NK-92 (cell line): Measurements from ENCODE around the gene ASH1L.
"Not testable (repeated sequence)": the region's sequence is repeated elsewhere in the genome, so short reads cannot be mapped to it uniquely, and the experiment has no call there.

Experiments used
- DNase-seq: peaks from one replicate; lab custom pipeline; 2025; ENCODE audit not compliant: unreplicated experiment; lab: John Stamatoyannopoulos, UW

ASH1L gene

GRCh38 chr1:155455588-155456195 lies 106.9 kb downstream of the ASH1L start:
- no peak for DNase-seq

GRCh38 chr1:155454096-155454495 lies 108.5 kb downstream of the ASH1L start:
- no peak for DNase-seq

- no peak for DNase-seq
Observed at GRCh38 chr1:155453141-155453540, 109.5 kb downstream of the ASH1L start.

GRCh38 chr1:155451199-155451598 lies 111.4 kb downstream of the ASH1L start:
- no peak for DNase-seq

GRCh38 chr1:155442431-155442830 lies 120.2 kb downstream of the ASH1L start:
- DNase-seq, result not testable (repeated sequence)

- no peak for DNase-seq
Observed at GRCh38 chr1:155437405-155437804, 125.2 kb downstream of the ASH1L start.

GRCh38 chr1:155433831-155434389 lies 128.7 kb downstream of the ASH1L start:
- not testable (repeated sequence) for DNase-seq

GRCh38 chr1:155433128-155433830 lies 129.3 kb downstream of the ASH1L start:
- not testable (repeated sequence) for DNase-seq

- no peak for DNase-seq
Observed at GRCh38 chr1:155424091-155424490, 138.5 kb downstream of the ASH1L start.

GRCh38 chr1:155420788-155421187 lies 141.8 kb downstream of the ASH1L start:
- DNase-seq, result no peak

GRCh38 chr1:155411840-155412239 lies 150.8 kb downstream of the ASH1L start:
- not testable (repeated sequence) for DNase-seq

GRCh38 chr1:155410931-155411330 lies 151.7 kb downstream of the ASH1L start:
- no peak for DNase-seq

- no peak for DNase-seq
Observed at GRCh38 chr1:155396874-155397476, 165.6 kb downstream of the ASH1L start.

GRCh38 chr1:155392898-155393411 lies 169.6 kb downstream of the ASH1L start:
- DNase-seq, result no peak

- no peak for DNase-seq
Observed at GRCh38 chr1:155389826-155390225, 172.8 kb downstream of the ASH1L start.

GRCh38 chr1:155385836-155386235 lies 176.8 kb downstream of the ASH1L start:
- DNase-seq, result not testable (repeated sequence)

GRCh38 chr1:155383406-155383805 lies 179.2 kb downstream of the ASH1L start:
- DNase-seq, result no peak

- no peak for DNase-seq
Observed at GRCh38 chr1:155379631-155380090, 182.9 kb downstream of the ASH1L start.

GRCh38 chr1:155379180-155379579 lies 183.4 kb downstream of the ASH1L start:
- no peak for DNase-seq

- no peak for DNase-seq
Observed at GRCh38 chr1:155360051-155360450, 202.6 kb downstream of the ASH1L start.

GRCh38 chr1:155352631-155353030 lies 210.0 kb downstream of the ASH1L start:
- DNase-seq, result no peak

GRCh38 chr1:155342842-155343241 lies 219.8 kb downstream of the ASH1L start:
- DNase-seq, result no peak
